Large intestine (tissue), 3 donors: ENCODE results near the gene HOXD11. TPM values are rescaled to one million over a fixed set of nuclear protein-coding genes. Genes with fewer than 3 reads are reported as not detected.
A peak's percentile ranks its signal among the peaks of the same experiment; 100 is the strongest.

Source experiments
- DNase-seq, 2 donors: peaks; one replicate each; pipeline versions ENCODE4 v3.0.0 to v3.0.0-alpha.2; 2013
- H3K27ac ChIP-seq: one replicate; pipeline ENCODE4 v1.5.1; 2013; ENCODE audit warnings: low read length
- H3K27me3 ChIP-seq: 2 replicates; pipeline ENCODE4 v1.6.1; 2013; ENCODE audit warnings: low read length; ENCODE audit not compliant: control insufficient read depth, insufficient read depth
- H3K36me3 ChIP-seq: 2 replicates; pipeline ENCODE4 v1.6.1; 2013; ENCODE audit warnings: low read length; ENCODE audit not compliant: control insufficient read depth, insufficient read depth
- H3K4me1 ChIP-seq: one replicate; pipeline ENCODE4 v1.6.1; 2013; ENCODE audit warnings: low read length; ENCODE audit not compliant: control insufficient read depth, insufficient read depth
- H3K4me3 ChIP-seq: one replicate; pipeline ENCODE4 v1.5.1; 2013; ENCODE audit warnings: low read length
- H3K9me3 ChIP-seq: one replicate; pipeline ENCODE4 v1.6.1; 2013; ENCODE audit warnings: mild to moderate bottlenecking, low read depth, low read length, moderate library complexity; ENCODE audit not compliant: control insufficient read depth
- WGBS: methylation state at CpG from one replicate; pipeline ENCODE4 v1.1.5; 2013; ENCODE audit warnings: low lambda C conversion rate; ENCODE audit not compliant: insufficient coverage; 5-methylcytosine and 5-hydroxymethylcytosine counted together
- polyA plus RNA-seq: library from polyadenylated mRNA; unstranded; fragments of 120-200 nt; gene quantifications from one replicate; pipeline ENCODE4 v1.2.1, GENCODE V29; 2013

The HOXD11 gene
- polyA plus RNA-seq, 1 donor, result not detected

DNA sequence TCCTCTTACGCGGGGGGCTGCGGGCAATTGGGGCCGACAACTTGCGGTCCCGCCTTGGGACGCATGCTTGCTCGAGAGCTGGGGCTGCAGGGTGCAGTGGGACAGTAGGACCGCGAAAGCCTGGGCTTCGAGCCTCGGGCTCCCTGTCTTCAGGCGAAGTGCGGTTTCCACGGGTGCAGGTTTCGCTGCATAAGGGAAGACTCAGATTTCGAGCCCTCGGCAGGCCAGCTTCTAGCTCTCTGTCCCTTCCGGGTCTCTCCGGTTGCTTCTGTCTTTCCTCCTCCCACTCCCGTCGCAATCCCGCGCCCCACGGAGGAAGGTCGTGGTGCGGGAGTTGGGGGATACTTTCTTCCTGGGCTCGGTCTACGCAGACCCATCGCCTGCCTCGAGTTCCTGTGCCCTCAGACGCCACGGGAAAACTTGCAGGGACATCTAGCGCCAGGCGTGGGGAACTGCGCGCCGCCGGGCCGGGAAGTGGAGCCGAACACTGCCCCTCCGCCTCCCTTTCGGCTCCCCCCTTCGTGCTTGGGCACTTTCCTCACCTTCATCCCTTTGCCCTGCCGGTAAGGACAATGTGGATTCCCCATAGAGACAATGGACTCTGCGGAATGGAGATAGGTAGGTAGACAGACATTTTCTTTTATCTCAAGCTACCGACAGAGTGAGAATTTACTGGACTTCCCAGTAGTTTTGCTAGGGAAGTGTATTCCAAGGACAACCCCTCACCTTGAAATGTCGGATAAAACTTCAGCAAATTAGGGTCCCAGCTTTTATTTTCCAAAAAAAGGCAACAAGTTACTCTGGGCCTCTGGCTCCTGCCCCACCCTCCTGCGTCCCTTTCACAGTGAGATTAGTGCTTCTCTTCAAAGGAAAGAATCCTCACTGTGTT lies 18.8 kb upstream of the HOXD11 start:
- Histone ChIP-seq H3K9me3 (peaks cover 23% of the 10 kb centered on the region), H3K36me3 (no peaks in the 10 kb centered on the region), H3K4me1 (peaks cover 11% of the 10 kb centered on the region), H3K27me3 (peaks cover 96% of the 10 kb centered on the region), H3K4me3 (no peak overlapping the region), H3K27ac (no peak overlapping the region)
- peak; percentile 23 to 54 for DNase-seq
- WGBS, result 33% methylated on average over 1 of the region's 49 CpGs

DNA sequence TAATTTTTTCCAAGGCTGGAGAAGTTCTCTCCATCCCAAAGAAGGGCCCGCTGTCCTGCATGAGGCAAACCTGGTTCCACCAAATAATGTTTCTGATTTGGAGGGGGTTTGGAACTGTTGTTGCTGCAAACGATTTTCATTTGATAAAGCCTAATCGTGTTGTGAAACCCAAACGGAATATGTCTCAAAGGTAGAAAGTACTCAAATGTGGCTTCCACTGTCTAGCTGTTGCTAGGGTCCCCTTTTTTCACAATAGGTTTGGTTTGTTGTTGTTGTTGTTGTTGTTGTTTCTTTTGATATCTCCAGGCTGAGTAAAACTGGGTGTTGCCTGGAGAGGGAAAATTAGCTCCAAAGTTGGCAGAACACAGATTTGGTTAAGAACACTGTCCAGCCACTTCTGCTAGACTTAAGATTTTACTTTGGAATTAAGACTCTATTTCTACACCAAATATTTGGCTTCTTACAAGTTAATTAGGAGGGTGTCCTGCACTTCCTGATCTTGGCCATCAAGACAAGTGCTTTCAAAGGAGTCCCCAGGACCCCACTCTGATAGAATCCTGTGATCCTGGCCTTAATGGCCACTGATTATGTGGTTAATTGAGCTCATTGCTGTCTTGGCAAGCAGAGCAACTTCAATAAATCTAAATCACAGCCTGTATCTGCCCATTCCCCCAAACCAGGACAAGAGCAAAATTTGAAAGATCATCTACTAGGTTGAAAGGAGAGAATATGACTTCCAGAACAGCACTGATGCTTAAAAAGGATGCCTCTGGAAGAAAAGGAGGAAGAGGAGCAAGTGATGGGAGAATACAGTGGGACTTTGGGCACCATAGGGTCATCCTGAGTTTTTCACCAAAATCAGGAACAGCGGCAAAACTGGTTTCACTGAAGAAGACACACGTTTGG lies 17.9 kb upstream of the HOXD11 start:
- no peak overlapping the region for H3K27ac ChIP-seq
- no peak overlapping the region for H3K4me3 ChIP-seq
- H3K4me1 ChIP-seq, result peaks cover 13% of the 10 kb centered on the region
- H3K9me3 ChIP-seq, result peaks cover 18% of the 10 kb centered on the region
- no CpG with 5 or more reads among the region's 6 CpGs for WGBS
- H3K27me3 ChIP-seq, result peaks cover 96% of the 10 kb centered on the region
- DNase-seq, result no peak
- H3K36me3 ChIP-seq, result no peaks in the 10 kb centered on the region

DNA sequence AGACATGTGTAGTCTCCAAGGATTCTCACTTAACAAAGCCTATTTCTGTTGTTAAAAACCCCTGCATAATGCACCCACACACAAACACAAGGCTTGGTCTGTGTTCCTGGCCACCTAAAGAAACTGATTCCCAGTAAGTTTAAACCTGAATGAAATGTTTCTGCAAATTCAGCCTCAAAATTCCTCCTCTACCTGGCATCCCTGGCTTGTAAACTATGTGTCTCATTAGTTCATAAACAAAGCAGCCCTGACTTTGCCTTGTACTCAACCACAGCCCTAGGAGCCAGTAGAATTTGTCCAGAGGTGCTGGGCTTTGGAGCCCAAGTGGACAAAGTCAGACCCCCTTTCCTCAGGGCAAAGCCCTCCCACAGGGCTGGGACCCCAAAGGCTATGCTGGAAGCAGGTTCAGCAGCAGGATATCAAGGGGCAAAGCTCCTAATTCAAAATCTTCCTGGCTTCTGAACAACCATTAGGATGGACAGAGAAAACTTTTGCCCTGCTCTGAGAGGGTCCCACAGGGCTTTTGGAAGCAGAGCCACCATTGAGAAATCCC lies 17.2 kb upstream of the HOXD11 start:
- Histone ChIP-seq H3K36me3 (no peaks in the 10 kb centered on the region), H3K27me3 (peaks cover 96% of the 10 kb centered on the region), H3K4me1 (peaks cover 13% of the 10 kb centered on the region), H3K27ac (no peak overlapping the region), H3K4me3 (no peak overlapping the region), H3K9me3 (peaks cover 15% of the 10 kb centered on the region)
- DNase-seq, result no peak

DNA sequence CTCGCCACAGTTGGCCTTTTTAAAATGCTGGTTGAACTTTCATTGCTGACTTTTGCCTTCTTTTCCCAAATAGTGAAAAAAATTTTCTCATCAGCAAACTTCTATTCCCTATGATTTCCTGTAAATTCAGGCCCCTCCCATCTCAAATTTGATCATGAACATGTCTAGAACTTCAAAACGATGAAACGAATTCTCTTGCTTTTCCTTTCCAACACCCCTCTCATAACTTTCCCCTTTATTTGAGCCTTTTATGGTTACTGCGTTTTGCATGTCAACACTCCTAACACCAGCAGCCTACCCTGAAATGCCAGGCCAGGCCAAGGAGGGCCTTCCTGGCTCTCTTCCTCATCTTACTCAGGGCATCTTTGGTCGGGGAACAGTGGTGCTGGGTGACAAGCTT lies 16.2 kb upstream of the HOXD11 start:
- no peaks in the 10 kb centered on the region for H3K36me3 ChIP-seq
- DNase-seq, result no peak
- peaks cover 11% of the 10 kb centered on the region for H3K9me3 ChIP-seq
- 5% methylated on average over 3 of the region's 5 CpGs for WGBS
- no peak overlapping the region for H3K27ac ChIP-seq
- H3K4me3 ChIP-seq, result no peak overlapping the region
- peaks cover 13% of the 10 kb centered on the region for H3K4me1 ChIP-seq
- peaks cover 96% of the 10 kb centered on the region for H3K27me3 ChIP-seq

DNA sequence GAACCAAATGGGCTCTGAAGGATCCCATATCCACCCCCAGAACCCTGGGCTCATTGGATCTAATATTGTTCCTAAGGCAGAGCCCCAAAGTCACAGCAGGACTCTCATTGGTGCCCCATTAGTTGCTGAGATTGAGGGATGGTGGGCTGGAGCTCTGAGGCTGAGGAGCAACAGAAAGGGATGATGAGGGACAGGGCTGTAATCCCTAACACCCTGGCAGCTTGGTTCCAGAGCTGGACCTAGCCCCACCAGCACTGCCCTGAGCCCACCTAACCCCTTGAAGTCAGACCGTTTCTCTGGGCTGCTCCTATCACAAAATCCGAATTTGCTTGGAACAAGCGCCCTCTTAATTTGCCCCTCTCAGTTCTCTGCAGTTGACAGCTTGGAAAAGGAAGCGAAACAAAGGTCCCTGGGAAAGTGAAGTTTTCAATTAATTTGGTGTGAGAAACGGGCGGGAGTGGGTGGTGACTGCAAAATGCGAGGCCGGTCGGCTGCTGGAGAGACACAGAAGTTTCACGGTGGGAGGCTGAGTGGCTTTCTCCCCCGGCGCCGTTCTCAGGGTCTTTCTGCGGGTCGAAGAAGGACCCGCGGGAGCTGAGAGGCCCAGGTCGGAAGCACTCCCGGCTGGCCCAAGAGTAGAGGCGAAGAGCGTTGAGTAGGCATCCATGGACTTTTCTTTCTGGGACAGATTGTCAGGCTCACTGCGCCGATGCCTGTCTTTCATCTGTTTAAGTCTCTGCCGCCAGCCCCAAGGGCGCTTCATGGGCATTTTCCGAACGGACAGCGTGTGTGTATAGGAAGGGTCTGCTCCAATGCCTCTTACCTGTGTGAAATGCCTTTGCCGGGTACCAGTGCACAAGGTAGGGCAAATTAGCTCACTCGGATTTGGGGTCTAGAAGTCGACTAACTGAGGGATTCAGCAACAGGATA lies 15.5 kb upstream of the HOXD11 start:
- no peak for DNase-seq
- Histone ChIP-seq H3K36me3 (no peaks in the 10 kb centered on the region), H3K27me3 (peaks cover 96% of the 10 kb centered on the region), H3K9me3 (peaks cover 8% of the 10 kb centered on the region), H3K4me1 (peaks cover 14% of the 10 kb centered on the region), H3K4me3 (no peak overlapping the region), H3K27ac (no peak overlapping the region)
- no CpG with 5 or more reads among the region's 31 CpGs for WGBS

DNA sequence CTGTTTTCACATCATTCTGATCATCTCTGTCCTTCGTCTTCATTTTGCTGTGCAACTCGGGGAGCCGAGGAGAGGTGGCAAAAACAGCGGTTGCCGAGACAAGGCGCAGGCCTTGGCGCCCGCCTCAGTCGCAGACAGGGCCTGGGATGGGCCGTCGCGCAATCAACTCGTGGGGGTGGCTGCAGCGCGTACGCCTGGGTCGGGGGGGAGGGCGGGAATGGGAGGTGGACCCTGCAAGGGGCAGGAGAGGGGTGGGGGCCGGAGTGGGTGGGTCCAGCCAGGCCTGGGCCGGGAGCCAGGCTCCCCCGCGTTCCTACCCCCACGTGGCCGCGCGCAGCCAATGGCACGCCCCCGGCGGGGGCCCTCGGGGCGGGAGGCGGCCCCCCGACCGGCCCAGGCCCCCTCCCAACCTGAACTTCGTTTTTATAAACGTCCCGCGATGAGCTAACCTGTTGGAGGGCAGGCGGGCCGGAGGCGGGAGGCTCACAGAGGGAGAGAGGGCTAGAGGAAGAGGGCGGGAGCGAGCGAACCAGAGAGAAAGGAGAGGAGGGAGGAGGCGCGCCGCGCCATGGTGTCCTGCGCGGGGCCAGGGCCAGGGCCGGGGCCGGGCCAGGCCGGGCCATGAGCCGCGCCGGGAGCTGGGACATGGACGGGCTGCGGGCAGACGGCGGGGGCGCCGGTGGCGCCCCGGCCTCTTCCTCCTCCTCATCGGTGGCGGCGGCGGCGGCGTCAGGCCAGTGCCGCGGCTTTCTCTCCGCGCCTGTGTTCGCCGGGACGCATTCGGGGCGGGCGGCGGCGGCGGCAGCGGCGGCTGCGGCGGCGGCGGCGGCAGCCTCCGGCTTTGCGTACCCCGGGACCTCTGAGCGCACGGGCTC lies 14.6 kb upstream of the HOXD11 start, which contains the start of gene HOXD13:
Gene HOXD13, plus strand, starts transcription at position 452 of the 875 bp plus-strand sequence. Its CDS starts 170 bp downstream, at position 622.
- no peak for DNase-seq
- Histone ChIP-seq H3K9me3 (peaks cover 10% of the 10 kb centered on the region), H3K27ac (no peak within 1 kb of the TSS), H3K36me3 (no peaks in the 10 kb centered on the region), H3K27me3 (peaks cover 97% of the 10 kb centered on the region), H3K4me3 (no peak within 1 kb of the TSS), H3K4me1 (peaks cover 17% of the 10 kb centered on the region)
- no CpG with 5 or more reads among the region's 95 CpGs for WGBS

DNA sequence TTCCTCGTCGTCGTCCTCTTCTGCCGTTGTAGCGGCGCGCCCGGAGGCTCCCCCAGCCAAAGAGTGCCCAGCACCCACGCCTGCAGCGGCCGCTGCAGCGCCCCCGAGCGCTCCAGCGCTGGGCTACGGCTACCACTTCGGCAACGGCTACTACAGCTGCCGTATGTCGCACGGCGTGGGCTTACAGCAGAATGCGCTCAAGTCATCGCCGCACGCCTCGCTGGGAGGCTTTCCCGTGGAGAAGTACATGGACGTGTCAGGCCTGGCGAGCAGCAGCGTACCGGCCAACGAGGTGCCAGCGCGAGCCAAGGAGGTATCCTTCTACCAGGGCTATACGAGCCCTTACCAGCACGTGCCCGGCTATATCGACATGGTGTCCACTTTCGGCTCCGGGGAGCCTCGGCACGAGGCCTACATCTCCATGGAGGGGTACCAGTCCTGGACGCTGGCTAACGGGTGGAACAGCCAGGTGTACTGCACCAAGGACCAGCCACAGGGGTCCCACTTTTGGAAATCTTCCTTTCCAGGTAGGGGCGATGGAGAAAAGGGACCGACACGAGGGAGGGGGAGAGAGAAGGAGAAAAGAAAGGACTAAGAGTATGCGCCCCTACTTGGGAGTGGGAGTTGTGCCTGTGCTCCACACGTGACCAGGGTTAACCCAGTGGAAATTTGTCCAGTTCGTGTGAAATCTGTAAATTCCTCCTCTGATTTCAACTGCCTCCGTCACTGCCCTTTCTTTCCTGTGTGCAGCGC lies 13.8 kb upstream of the HOXD11 start:
- WGBS, result no CpG with 5 or more reads among the region's 53 CpGs
- Histone ChIP-seq H3K4me3 (no peak overlapping the region), H3K9me3 (peaks cover 8% of the 10 kb centered on the region), H3K27me3 (peaks cover 97% of the 10 kb centered on the region), H3K36me3 (no peaks in the 10 kb centered on the region), H3K27ac (no peak overlapping the region), H3K4me1 (peaks cover 12% of the 10 kb centered on the region)
- peak in 1 of 2 donors; percentile 25 for DNase-seq

DNA sequence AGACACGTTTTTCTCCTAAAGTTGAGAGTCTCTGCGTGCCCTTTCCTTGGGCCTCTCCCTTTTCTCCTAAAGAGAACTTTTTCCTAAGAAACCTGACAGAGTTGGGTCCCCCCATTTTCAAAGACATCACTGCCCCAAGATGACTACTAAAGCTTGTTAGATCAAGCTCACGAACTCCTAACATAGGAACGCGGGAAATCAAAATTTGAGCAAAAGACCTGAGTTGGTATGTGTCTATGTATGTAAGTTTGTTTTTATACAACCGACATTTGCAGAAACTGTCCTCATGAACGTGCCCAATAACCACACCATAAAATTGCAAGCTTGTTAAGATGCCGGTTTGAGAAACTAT lies 13.2 kb upstream of the HOXD11 start:
- H3K27ac ChIP-seq, result no peak overlapping the region
- peaks cover 97% of the 10 kb centered on the region for H3K27me3 ChIP-seq
- peaks cover 13% of the 10 kb centered on the region for H3K9me3 ChIP-seq
- H3K4me1 ChIP-seq, result peaks cover 12% of the 10 kb centered on the region
- no CpG with 5 or more reads among the region's 8 CpGs for WGBS
- no peak for DNase-seq
- no peak overlapping the region for H3K4me3 ChIP-seq
- no peaks in the 10 kb centered on the region for H3K36me3 ChIP-seq
